ENCODE results near the gene EXTL2. TPM values are rescaled to one million over a fixed set of nuclear protein-coding genes. Genes with fewer than 3 reads are reported as not detected.

Gene EXTL2
- total and polyA plus RNA-seq, 2 donors (not counting 1 experiment from before 2014, with no cell fraction given): 1.7 to 4.6 TPM

- Histone ChIP-seq H3K36me3 (replicated peaks in 1 of 2; ENCODE audit: control extremely low read depth in 1 of 2, control insufficient read depth in 1 of 2, extremely low read depth in 1 of 2, insufficient read depth in 2 of 2, low read length in 1 of 2) (peaks cover 0 to 1% of the 10 kb centered on the region in 2 experiments), H3K4me2 (replicated peaks; ENCODE audit: low read depth, low read length, poor library complexity, severe bottlenecking) (no peak overlapping the region), H3K27ac (ENCODE audit: low read length in 2 of 2) (no peak overlapping the region), H3K27me3 (replicated peaks in 1 of 4; ENCODE audit: control extremely low read depth in 1 of 4, control insufficient read depth in 3 of 4, insufficient read depth in 4 of 4, low read length in 3 of 4) (no peaks in the 10 kb centered on the region), H3K4me1 (ENCODE audit: control insufficient read depth in 2 of 2, insufficient read depth in 2 of 2, low read length in 2 of 2) (no peaks in the 10 kb centered on the region), H2AFZ (ENCODE audit: insufficient read depth, low read depth, low read length, poor library complexity, severe bottlenecking) (no peak overlapping the region), H4K20me1 (ENCODE audit: control insufficient read depth, insufficient read depth, low read length, poor library complexity, severe bottlenecking) (no peaks in the 10 kb centered on the region), H3K9me3 (ENCODE audit: control extremely low read depth in 1 of 3, control insufficient read depth in 2 of 3, insufficient read depth in 1 of 3, low read length in 2 of 3) (no peaks in the 10 kb centered on the region), H3K9ac (ENCODE audit: low read length) (no peak overlapping the region), H3K4me3 (ENCODE audit: control extremely low read depth in 1 of 5, extremely low read depth in 1 of 5, insufficient read depth in 1 of 5, low read depth in 2 of 5, low read length in 4 of 5) (no peak overlapping the region), H3K79me2 (ENCODE audit: control insufficient read depth, insufficient read depth, low read length) (no peaks in the 10 kb centered on the region)
- no peak overlapping the region for H3K4me3 Mint-ChIP-seq
- WGBS (ENCODE audit: insufficient coverage): no CpG with 5 or more reads among the region's 3 CpGs
- H3K4me1 Mint-ChIP-seq: no peaks in the 10 kb centered on the region
- TF ChIP-seq CTCF (IDR thresholded peaks at IDR 0.05) (no peak), EZH2 (IDR thresholded peaks at IDR 0.05; ENCODE audit: borderline replicate concordance, insufficient read depth, low read depth, low read length, poor library complexity, severe bottlenecking) (no peak)
- intact Hi-C loops (cut with micrococcal nuclease): no loop called here
- H3K9me3 Mint-ChIP-seq (ENCODE audit: insufficient read depth): no peaks in the 10 kb centered on the region
- ChIA-PET POLR2A (no interaction called here), CTCF (interaction anchor here (0.7 to 3.4 kb wide), 2 partner anchors 13 to 555 kb away, joined by 3 to 14 read pairs; no protein-coding TSS in a partner anchor)
- ATAC-seq (ENCODE audit: low read depth): no peak
- DNase-seq: no peak
- no peaks in the 10 kb centered on the region for H3K27me3 Mint-ChIP-seq
- H3K27ac Mint-ChIP-seq: no peak overlapping the region
Measured at GRCh38 chr1:100881687-100882086, 13.0 kb downstream of the EXTL2 start.

- H3K9me3 ChIP-seq (ENCODE audit: control extremely low read depth in 1 of 3, control insufficient read depth in 2 of 3, insufficient read depth in 1 of 3, low read length in 2 of 3): no peaks in the 10 kb centered on the region
- no peak overlapping the region for H3K9ac ChIP-seq (ENCODE audit: low read length)
- H3K79me2 ChIP-seq (ENCODE audit: control insufficient read depth, insufficient read depth, low read length): no peaks in the 10 kb centered on the region
- Mint-ChIP-seq H3K4me3 (no peak overlapping the region), H3K27ac (no peak overlapping the region), H3K9me3 (ENCODE audit: insufficient read depth) (no peaks in the 10 kb centered on the region), H3K4me1 (no peaks in the 10 kb centered on the region), H3K27me3 (no peaks in the 10 kb centered on the region)
- ATAC-seq (ENCODE audit: low read depth): no peak
- no peaks in the 10 kb centered on the region for H3K4me1 ChIP-seq (ENCODE audit: control insufficient read depth in 2 of 2, insufficient read depth in 2 of 2, low read length in 2 of 2)
- ChIA-PET CTCF (interaction anchor here (1.4 to 3.4 kb wide), 2 partner anchors 11 to 409 kb away, joined by 5 to 14 read pairs; no protein-coding TSS in a partner anchor), POLR2A (no interaction called here)
- no peak overlapping the region for H2AFZ ChIP-seq (ENCODE audit: insufficient read depth, low read depth, low read length, poor library complexity, severe bottlenecking)
- TF ChIP-seq EZH2 (IDR thresholded peaks at IDR 0.05; ENCODE audit: borderline replicate concordance, insufficient read depth, low read depth, low read length, poor library complexity, severe bottlenecking) (no peak), CTCF (IDR thresholded peaks at IDR 0.05) (no peak)
- H3K4me3 ChIP-seq (ENCODE audit: control extremely low read depth in 1 of 5, extremely low read depth in 1 of 5, insufficient read depth in 1 of 5, low read depth in 2 of 5, low read length in 4 of 5): no peak overlapping the region
- H4K20me1 ChIP-seq (ENCODE audit: control insufficient read depth, insufficient read depth, low read length, poor library complexity, severe bottlenecking): no peaks in the 10 kb centered on the region
- intact Hi-C loops (cut with micrococcal nuclease): no loop called here
- no peak overlapping the region for H3K4me2 ChIP-seq (replicated peaks; ENCODE audit: low read depth, low read length, poor library complexity, severe bottlenecking)
- no peaks in the 10 kb centered on the region for H3K27me3 ChIP-seq (replicated peaks in 1 of 4; ENCODE audit: control extremely low read depth in 1 of 4, control insufficient read depth in 3 of 4, insufficient read depth in 4 of 4, low read length in 3 of 4)
- H3K36me3 ChIP-seq (replicated peaks in 1 of 2; ENCODE audit: control extremely low read depth in 1 of 2, control insufficient read depth in 1 of 2, extremely low read depth in 1 of 2, insufficient read depth in 2 of 2, low read length in 1 of 2): no peaks in the 10 kb centered on the region
- H3K27ac ChIP-seq (ENCODE audit: low read length in 2 of 2): no peak overlapping the region
- DNase-seq: no peak
Measured at GRCh38 chr1:100879422-100879821, 15.2 kb downstream of the EXTL2 start.

Data from B cell (primary cell).